NCI-H82 treated with DMSO at 0.1 percent for 48 hours (cell line): ENCODE results near the gene ARMC12.
"Not testable (repeated sequence)": the region's sequence is repeated elsewhere in the genome, so short reads cannot be mapped to it uniquely, and the experiment has no call there.

ENCODE experiments used
- DNase-seq: peaks from one replicate; lab custom pipeline; 2025; ENCODE audit not compliant: unreplicated experiment; lab: John Stamatoyannopoulos, UW

Gene ARMC12, protein sequence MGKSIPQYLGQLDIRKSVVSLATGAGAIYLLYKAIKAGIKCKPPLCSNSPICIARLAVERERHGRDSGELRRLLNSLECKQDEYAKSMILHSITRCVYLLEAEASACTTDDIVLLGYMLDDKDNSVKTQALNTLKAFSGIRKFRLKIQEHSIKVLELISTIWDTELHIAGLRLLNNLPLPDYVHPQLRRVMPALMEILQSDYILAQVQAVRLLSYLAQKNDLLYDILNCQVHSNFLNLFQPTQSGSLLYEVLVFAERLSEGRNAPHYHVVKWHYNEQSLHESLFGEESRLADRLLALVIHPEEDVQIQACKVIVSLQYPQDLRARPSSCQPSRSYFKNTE

DNA sequence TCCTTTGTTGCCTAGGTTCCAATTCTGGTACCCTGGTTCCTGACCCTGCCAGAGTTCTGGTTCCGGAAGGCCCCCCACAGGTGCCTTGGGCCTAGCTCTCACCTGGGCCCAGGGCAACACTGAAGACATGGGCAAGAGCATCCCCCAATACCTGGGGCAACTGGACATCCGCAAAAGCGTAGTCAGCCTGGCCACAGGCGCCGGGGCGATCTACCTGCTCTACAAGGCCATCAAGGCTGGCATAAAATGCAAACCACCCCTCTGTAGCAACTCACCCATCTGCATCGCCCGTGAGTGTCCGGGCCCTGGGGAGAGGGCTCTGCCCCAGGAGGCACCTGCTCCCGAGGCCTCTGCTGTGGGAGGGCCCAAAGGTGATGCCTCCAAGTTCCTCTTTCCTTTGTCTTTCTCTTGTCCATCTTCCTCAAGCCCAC is at the start of gene ARMC12:
Gene ARMC12, plus strand, starts transcription at position 51 of the 431 bp plus-strand sequence. Its CDS starts 77 bp downstream, at position 128.
- no peak for DNase-seq

DNA sequence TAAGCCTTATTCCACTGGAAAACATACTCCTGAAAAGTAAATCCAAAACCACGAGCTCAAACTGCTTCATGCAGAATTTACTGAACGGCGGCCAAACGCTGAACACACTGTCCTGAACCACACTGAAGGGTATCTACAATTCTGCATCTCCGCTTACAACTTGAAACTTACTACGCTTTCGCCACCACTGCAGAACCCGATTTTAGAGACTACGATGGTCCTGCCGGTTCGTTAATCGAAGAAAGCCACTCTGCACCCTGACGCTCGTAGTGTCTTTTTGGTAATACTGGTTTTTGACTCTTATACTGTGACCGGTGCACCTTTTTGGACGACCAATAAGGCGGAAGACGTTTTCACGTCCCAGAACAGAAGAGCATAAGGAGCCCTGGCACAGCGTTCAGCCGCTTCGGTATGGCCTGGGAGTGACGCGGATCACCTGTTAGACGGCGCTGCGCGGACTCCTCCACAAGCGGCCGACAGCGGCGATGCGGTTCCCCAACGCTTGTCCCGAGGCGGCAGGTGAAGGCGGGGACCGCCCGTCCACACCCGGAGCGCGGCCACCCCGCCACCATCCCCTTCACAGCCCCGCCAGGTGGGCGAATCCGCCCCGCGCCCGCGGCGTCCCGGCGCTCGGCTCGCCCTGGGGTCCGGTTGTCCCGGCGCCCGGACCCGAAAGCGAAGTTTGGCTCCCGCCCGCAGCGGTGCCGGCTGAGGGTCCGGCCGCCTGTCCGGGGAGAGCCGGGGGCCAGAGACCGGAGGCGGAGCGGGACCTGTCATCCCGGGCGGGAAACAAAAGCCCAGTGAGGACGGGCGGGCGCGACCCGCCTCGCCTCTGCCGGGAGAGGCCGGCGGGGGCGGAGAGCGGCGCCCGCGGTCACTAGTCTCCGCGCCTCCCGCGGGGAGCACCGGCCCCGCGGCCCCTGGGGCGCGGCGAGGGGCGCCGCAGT is 48.9 kb upstream of the ARMC12 start:
- DNase-seq, result no peak

DNA sequence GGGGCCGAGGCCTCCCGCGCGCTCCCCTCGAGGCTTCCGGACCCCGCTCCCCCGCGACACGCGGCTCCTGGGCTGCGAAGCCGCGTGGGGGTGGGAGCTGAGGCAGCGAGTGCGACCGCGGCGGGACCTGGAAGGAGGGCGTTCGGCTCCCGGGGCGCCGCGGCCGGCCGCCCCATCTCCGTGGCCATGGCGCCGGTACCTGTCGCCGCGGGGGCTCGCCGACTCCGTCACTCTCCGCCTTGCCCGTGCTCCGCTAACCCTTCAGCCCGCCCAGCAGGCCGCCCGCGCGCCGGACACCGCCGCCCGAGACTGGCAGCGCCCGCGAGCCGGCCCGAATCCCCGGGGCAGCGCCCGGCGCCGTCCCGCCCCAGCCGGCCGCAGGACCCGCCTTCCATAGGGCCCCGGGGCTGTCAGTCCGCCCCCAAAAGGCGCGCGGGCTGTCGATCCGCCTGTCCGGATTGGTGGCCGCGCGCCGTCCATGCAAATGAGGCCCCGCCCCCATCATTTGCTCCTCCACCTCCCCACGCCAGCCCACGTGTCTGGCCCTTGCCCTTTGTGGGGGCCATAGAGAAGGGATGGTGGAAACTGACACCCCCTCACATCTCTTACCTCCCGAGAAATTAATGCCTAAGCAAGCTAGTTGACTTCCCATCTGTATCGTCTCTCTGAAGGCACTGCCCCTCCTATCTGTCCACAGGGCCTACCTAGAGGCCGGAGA is 48.1 kb upstream of the ARMC12 start, which contains the start of gene FKBP5:
Gene FKBP5, minus strand, starts transcription at position 311 of the 718 bp plus-strand sequence. CDS start 46,091 bp downstream, outside the sequence.
- peak; percentile 68 for DNase-seq

DNA sequence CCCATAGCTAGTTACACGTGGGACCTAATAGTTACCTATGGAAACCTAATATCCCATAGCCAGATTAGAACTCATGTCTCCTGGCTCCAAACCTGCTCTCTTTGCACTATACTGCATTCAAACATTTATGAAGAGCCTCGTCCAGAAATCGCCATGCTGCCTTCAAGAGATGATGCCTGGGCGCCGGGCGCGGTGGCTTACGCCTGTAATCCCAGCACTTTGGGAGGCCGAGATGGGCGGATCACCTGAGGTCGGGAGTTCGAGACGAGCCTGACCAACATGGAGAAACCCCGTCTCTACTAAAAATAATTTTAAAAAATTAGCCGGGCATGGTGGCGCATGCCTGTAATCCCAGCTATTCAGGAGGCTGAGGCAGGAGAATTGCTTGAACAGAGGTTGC is 46.8 kb upstream of the ARMC12 start:
- DNase-seq, result not testable (repeated sequence)

DNA sequence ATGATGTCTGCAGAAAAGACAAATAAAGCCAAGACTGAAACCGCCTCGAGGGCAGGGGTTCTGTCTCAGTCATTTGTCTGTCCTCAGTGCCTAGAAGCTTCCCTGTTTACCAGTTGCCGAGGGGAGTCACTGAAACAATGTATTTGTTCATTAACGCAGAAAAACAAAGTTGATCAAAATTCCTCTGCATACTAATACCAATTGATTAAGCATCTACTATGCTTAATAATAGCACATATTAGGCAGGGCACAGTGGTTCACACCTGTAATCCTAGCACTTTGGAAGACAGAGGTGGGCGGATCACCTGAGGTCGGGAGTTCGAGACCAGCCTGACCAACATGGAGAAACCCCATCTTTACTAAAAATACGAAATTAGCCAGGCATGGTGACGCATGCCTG is 46.3 kb upstream of the ARMC12 start:
- no peak for DNase-seq

DNA sequence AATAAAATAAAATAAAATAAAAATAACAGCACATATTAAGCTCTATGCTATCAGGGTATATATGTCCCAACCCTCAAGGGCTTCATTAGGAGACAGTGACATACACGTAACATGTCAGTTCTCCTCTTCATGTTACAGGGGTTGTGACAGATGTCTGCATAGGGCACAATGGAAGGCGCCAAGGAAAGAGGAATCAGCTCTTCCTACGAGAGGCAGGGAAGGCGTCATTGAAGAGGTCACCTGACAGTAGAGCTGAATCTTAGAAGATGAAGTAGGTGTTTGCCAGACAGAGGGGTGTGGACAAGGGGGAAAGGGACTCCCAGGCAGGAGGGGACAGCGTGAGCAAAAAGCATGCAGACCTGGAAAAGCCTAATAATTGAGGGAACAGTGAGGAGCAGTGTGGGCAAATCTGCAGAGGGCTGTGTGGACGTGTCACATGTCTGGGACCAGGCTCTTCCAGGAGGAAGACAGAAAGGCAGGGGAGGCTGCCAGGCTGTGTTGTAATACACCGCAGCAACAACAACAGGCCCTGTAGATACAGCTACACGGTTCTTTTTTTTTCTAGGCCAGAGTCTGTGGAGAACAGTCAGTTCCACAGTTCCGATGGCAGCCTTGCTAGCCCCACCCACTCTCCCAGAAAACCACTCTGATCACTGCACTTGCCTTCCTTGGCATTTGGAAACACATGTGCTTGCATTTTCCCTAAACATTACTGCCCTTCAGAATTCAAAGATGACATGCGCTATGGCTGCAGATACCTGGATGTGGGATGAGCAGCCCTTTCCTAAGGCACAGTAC is 45.6 kb upstream of the ARMC12 start:
- DNase-seq, result no peak

DNA sequence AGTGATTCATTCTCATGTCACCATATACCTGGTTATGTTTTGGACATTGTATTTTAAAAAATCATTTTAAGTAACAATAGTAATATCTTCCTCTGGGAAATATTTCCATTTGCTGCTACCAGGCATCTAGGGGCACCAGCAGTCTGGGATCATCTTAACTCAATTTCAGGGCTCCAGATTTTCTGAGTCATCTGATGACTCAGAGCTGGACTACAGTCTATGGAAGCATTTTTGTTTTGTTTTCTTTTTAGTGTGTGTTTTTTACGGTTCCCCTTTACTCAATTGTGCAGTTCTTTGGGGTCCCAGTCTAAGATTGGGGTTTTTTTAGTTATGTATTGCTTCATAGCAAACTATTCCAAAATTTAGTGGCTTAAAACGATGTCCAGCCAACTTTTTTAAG is 42.4 kb upstream of the ARMC12 start:
- DNase-seq, result no peak

DNA sequence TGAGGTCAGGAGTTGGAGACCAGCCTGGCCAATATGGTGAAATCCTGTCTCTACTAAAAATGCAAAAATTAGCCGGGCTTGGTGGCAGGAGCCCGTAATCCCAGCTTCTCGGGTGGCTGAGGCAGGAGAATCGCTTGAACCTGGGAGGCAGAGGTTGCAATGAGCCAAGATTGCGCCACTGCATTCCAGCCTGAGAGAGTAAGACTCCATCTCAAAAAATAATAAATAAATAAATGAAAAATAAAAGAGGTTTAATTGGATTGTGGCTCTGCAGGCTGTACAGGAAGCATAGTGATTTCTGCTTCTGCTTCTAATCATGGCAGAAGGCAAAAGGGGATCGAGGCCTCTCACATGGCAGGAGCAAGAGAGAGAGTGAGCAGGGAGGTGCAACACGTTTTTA is 38.4 kb upstream of the ARMC12 start:
- DNase-seq, result not testable (repeated sequence)

DNA sequence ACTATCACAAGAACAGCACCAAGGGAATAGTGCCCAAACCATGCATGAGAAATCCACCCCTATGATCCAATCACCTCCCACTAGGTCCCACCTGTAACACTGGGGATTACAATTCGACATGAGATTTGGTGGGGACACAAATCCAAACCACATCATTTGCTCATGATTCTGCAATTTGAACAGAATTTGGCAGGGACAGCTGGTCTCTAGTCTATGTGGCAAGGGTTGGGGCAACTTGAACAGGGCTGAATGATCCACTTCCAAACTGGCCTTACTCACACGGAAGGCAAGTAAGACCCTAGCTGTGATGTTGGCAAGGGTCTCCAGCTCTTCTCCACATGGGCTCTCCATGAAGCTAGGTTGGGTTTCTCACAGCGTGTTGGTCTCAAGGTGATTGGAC is 38.0 kb upstream of the ARMC12 start:
- no peak for DNase-seq

DNA sequence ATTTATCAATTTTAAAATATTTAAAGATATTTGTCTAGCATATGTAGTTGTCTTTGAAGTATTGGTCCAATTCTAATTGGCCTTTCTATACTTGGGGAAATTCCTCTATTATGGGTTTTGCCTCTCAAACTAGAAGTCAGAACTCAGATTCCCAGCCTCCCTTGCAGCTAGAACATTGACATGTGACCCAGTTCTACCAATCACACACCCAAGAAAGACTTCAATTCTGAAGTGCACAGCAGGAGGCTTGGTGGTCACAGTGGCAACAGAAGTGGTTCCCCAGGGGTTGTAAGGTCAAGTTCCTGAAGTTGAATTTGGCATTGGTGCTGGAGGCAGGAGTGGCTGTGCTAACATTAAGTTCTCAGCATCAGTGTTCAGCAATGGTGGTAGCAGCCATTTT is 33.3 kb upstream of the ARMC12 start:
- no peak for DNase-seq

DNA sequence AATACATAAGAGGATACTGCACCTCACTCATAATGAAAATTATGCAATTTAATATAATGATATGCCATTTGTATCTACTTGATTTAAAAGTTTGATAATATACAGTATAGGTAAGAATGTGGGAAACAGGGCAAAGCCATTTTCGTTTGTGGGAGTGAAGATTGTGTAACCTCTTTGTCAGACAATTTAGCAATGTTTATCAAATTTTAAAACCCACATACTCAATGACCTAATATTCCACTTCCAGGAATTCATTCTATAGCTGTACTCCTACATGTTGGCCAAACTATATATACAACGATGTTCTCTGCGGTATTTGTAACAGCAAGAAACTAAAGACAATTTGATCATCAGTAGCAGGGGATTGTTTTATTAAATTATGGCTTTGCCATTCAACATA is 30.4 kb upstream of the ARMC12 start:
- DNase-seq, result no peak

DNA sequence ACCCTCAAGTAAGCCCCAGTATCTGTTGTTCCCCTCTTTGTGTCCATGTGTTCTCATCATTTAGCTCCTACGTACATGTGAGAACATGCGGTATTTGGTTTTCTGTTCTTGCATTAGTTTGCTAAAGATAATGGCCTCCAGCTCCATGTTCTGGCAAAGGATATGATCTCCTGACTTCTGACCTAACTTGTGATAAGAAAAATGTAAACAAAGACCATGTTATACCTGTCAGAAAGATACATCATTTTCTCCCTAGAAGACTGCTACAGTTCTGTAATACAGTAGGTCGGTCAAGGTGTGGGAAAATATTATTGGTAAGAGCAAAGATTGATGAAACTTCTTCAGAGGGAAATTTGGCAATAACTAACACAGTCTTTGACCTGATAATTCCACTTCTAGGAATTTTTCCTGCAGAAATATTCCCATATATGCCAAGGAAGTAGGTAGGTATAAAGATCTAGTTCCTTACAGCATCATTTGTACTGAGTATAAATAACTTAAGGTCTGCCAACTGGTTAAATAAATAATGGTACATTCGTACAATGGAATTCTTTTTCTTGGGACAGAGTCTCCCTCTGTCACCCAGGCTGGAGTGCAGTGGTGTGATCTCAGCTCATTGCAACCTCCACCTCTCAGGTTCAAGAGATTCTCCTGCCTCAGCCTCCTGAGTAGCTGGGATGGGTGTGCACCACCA is 29.0 kb upstream of the ARMC12 start:
- DNase-seq, result no peak

DNA sequence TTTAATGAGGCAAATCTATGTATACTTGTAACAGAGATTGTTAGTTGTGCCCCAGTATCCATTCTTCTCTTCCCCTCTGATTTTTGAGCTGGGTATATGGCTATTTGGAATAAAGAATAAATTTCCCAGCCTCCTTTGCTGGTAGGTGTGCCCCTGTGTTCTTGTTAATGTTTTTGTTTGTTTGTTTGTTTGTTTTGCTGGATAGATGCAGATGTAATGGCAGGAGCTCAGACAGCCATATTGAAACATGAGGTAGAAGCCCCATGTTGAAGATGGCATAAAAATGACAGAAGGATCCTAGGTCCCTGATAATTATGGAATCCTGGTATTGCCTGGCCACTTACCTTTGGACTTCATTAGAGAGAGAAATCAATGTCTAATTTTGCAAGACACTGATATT is 28.2 kb upstream of the ARMC12 start:
- DNase-seq, result no peak

DNA sequence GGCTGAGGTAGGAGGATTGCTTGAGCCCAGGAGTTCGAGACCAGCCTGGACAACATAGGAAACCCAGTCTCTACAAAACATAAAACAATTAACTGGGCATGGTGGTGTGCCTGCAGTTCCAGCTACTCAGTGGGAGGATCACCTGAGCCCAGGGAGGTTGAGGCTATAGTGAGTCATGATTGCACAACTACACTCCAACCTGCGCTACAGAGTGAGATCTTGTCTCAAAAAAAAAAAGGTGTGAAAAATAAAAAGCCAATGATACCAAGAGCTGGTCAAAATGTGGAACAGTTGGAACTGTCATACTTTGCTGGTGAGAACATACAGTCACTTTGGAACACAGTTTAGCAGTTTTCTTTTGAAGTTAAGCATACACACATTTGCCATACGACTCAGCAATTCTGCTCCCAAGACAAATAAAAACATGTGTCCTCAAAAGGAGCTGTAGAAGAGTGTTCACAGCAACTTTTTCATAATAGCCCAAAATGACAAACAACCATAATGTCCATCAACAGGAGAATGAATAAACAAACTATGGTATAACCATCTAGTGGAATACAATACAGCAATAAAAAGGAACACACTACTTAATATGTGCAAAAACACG is 26.5 kb upstream of the ARMC12 start:
- DNase-seq, result no peak

DNA sequence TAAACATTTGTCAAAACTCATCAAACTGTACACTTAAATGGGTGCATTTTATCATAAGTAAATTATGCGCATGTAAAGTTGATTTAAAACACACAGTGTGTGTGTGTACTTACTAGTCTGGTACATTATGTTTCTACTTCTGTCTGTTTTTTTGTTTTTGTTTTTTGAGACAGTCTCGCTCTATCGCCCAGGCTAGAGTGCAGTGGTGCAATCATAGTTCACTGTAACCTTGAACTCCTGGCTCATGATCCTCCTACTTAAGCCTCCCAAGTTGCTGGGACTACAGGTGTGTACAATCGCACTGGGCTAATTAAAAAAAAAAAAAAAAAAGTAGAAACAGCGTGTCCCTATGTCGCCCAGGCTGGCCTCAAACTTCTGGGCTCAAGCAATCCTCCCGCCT is 25.1 kb upstream of the ARMC12 start:
- no peak for DNase-seq

DNA sequence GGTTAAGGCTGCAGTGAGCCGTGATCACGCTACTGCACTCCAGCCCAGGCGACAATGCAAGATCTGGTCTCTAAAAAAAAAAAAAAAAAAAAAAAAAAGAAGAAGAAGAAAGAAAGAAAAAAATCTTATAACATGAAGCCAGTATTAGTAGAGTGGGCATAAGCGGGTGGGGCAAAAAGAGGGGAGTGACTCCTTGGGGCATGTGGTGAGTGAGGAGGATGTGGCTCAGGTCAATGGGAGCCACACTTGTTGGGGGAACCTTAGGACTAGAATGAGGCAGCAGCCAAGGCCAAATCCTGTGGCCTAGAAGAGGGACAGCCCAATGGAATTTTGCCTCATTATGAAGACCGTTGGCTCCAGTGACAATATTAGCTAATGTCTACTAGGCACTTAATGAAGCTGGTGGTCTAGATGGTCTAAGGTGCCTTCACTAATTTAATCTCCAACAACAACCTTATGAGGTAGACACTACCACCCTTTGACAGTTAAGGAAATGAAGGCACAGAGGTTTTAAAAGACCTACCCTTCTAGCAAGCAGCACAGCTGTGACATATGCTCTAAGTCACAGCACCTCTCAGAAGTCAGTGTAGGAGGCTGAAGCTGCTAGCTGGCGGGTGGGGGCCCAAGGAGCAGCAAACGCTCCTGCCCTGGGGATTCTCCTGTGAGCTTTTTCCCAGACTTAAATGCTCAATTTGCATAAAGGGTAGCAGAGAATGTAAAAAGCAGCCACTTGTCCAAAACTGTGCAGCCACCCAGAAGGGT is 23.6 kb upstream of the ARMC12 start:
- no peak for DNase-seq

DNA sequence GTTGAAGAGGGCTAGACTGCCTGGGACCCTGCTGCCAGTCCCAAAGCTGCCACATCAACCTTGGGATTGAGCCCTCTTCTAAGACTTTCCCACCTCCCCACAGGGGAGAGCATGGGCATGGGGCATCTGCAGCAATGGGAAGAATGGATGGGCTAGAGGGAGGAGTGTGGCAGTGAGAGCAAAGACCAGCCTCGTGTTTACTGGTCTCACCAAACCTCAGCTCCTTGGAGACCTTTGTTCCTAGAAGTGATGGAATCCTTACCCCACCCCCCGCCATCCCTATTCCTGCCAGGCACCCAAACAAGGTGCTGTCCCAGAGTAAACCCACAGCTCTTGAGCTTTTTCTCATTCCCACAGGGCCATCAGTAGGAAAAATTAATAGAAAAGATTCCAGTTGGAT is 20.0 kb upstream of the ARMC12 start:
- DNase-seq, result no peak

DNA sequence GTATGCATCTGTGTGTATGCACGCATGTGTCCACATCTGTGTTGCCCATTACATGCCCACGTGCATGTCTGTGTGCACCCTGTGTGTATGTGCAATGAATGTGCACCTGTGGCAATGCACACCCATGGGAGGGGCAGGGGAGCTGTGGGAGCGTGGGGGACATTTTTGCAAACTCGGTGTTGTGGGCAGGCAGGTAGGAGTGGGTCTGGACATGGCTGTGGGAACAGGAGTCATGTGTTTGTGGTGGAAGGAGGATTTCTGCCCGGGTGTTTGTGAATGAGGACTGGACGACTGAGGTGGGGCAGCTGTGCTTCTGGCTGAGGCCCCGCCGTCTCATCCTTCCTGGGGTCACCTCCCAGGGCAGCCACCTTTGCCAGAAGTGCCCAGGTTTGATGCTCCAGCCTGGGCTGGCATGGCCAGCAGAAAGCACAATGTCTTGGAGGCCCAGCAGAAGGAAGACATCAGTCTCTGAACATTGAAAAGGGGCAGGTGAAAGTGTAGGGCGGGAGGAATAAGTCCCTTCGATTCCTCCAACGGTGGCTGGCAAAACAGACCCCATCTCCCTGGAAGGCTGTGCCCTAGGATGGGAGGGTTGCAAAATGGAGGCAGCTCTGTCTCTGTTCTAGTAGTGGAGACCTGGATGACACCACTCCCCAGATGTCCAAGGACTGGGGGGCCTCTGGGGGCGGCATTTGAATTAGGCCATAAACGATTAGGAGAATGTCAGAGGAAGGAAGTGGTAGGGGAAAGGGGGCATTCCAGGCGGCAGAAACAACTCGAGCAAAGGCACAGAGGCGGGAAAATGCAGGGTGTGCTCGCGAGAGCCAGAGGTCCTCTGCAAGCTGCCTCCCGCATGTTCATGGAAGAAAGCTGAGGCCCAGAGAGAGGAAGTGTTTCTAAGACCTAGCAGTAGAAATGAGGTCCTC is 19.1 kb upstream of the ARMC12 start:
- no peak for DNase-seq
